Measurements from ENCODE around the gene TMEM53. TPM values are rescaled to one million over a fixed set of nuclear protein-coding genes. Genes with fewer than 3 reads are reported as not detected.
A peak's percentile ranks its signal among the peaks of the same experiment; 100 is the strongest.

Gene TMEM53
- total RNA-seq, 1 experiment from 2014 or later: 10.9 TPM

DNA sequence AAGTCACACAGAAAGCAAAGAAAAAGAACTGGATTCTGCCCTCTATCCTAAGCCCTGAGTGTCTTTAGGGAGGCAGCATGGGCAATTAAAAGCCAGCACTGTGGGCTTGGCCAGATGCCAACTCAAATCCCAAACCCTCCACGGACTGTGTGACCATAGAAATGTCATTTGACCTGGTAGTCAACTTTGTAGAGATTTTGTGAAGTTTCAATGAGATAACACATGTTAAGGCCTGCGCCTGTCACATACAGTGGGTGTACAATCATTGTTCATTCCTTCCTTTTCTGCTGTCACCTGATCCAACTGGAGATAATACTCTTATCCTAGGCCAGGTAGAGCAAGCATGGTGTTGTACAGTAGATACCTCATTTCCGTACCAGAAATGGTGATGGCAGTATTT is 54.2 kb downstream of the TMEM53 start:
- intact Hi-C loops (cut with micrococcal nuclease; ENCODE audit: unreplicated experiment): no loop called here
- peaks cover 19% of the 10 kb centered on the region for H3K4me1 Mint-ChIP-seq (ENCODE audit: low read depth, unreplicated experiment)
- no peak for DNase-seq
- no peaks in the 10 kb centered on the region for H3K36me3 Mint-ChIP-seq (ENCODE audit: insufficient read depth, unreplicated experiment)
- BruUV-seq (replicated peaks): no TSS peak
- H3K27me3 Mint-ChIP-seq (ENCODE audit: unreplicated experiment): peaks cover 94% of the 10 kb centered on the region
- no peak overlapping the region for H3K27ac Mint-ChIP-seq (ENCODE audit: unreplicated experiment)
- CTCF ChIA-PET: no interaction called here
- no peak overlapping the region for H3K4me3 Mint-ChIP-seq (ENCODE audit: low read depth, unreplicated experiment)
- TF ChIP-seq, protein P1, sequence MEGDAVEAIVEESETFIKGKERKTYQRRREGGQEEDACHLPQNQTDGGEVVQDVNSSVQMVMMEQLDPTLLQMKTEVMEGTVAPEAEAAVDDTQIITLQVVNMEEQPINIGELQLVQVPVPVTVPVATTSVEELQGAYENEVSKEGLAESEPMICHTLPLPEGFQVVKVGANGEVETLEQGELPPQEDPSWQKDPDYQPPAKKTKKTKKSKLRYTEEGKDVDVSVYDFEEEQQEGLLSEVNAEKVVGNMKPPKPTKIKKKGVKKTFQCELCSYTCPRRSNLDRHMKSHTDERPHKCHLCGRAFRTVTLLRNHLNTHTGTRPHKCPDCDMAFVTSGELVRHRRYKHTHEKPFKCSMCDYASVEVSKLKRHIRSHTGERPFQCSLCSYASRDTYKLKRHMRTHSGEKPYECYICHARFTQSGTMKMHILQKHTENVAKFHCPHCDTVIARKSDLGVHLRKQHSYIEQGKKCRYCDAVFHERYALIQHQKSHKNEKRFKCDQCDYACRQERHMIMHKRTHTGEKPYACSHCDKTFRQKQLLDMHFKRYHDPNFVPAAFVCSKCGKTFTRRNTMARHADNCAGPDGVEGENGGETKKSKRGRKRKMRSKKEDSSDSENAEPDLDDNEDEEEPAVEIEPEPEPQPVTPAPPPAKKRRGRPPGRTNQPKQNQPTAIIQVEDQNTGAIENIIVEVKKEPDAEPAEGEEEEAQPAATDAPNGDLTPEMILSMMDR (IDR thresholded peaks at IDR 0.05; ENCODE audit: unreplicated experiment): no peak
- H3K9me3 Mint-ChIP-seq (ENCODE audit: low read depth, unreplicated experiment): no peaks in the 10 kb centered on the region

DNA sequence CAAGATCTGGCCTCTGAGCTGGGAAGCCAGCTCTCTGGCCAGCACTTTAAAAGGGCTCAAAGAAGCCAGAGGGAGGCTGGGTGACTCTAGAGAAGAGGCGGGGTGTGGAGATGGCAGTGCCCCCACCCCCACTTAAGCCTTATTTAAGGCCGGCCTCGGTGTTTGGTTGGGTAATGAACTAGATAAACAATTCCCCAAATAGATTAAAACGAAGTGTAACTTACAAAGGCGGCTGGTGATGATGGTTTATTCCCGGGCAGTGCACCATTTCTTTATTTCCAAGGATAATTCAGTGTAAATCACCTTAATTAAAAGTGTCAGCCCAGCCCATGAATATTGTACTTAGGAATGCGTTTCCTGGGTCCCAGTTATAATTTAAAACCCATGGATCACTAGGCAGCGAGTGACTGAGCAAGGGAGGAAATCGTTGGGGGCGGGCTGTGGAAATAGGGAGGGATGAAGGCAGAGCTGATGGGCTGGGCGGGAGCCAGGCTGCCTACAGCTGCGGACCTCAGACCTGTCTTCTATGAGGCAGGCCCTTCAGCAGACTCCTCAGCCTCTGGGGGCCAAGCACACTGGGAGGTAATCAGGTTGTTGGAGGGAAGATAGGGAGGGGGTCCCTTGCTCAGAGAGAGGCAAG is 54.9 kb downstream of the TMEM53 start:
- Mint-ChIP-seq H3K4me1 (ENCODE audit: low read depth, unreplicated experiment) (peaks cover 19% of the 10 kb centered on the region), H3K27me3 (ENCODE audit: unreplicated experiment) (peaks cover 94% of the 10 kb centered on the region), H3K36me3 (ENCODE audit: insufficient read depth, unreplicated experiment) (no peaks in the 10 kb centered on the region), H3K27ac (ENCODE audit: unreplicated experiment) (no peak overlapping the region), H3K9me3 (ENCODE audit: low read depth, unreplicated experiment) (no peaks in the 10 kb centered on the region), H3K4me3 (ENCODE audit: low read depth, unreplicated experiment) (no peak overlapping the region)
- no TSS peak for BruUV-seq (replicated peaks)
- CTCF ChIA-PET: interaction anchor here (0.5 to 0.6 kb wide), 2 partner anchors 8 to 777 kb away, joined by 3 to 6 read pairs; no protein-coding TSS in a partner anchor
- no peak for DNase-seq
- intact Hi-C loops (cut with micrococcal nuclease; ENCODE audit: unreplicated experiment): no loop called here
- TF ChIP-seq, protein P1 (IDR thresholded peaks at IDR 0.05; ENCODE audit: unreplicated experiment): no peak

DNA sequence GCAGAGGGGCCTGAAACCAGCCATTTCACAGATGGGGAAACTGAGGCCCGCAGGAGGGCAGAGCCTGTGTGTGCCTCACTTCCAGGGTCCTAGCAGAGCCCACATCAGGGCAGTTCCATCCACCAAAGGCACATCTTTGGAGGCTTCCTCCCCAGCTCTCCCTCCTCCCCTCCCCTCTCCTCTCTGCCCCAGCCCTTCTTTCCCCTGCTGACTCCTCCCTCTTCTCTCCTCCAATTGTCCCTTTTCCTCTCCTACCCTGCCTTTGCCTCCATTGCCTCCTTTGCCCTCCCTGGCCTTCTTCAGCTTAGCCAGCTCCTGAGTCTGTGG is 56.6 kb downstream of the TMEM53 start:
- Mint-ChIP-seq H3K36me3 (ENCODE audit: insufficient read depth, unreplicated experiment) (no peaks in the 10 kb centered on the region), H3K4me3 (ENCODE audit: low read depth, unreplicated experiment) (peak overlapping the region; percentile 46), H3K27ac (ENCODE audit: unreplicated experiment) (no peak overlapping the region), H3K4me1 (ENCODE audit: low read depth, unreplicated experiment) (peaks cover 19% of the 10 kb centered on the region), H3K9me3 (ENCODE audit: low read depth, unreplicated experiment) (no peaks in the 10 kb centered on the region), H3K27me3 (ENCODE audit: unreplicated experiment) (peaks cover 84% of the 10 kb centered on the region)
- intact Hi-C loops (cut with micrococcal nuclease; ENCODE audit: unreplicated experiment): no loop called here
- no TSS peak for BruUV-seq (replicated peaks)
- CTCF ChIA-PET: no interaction called here
- no peak for DNase-seq
- TF ChIP-seq, protein P1 (IDR thresholded peaks at IDR 0.05; ENCODE audit: unreplicated experiment): no peak

DNA sequence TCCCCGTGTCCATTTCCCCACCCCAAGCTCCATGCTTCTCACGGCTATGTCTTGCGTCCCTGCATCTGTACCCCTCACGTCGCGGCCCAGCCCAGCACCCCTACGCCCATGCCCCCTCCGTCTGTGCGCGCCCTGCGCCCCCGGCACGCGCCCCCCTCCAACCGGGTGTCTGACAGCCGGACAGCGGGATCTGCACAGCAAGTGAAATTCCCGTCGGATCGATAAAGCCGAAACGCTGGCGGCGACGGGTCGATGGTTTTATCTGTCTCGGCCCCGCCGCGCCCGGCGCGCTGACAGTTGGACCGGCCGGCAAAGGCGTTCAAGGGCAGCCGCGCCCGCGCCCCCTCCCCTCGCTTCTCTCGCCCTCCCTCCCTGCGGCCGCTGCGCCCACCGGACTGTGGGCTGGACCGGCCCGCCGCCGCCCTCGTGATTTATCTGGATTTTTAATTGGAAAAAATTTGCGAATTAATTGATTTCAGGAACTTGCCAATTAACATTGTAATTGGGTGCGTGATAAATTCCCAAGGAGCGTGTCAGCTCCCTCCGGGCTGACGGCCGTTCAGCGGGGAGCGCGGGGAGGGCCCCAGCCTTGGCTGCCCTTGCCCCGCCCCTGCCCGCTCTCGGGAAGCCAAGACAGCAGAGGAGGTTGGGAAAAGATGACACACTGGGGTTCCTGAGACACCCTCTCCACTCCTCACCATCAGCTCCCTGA is 57.1 kb downstream of the TMEM53 start:
- TF ChIP-seq, protein P1 (IDR thresholded peaks at IDR 0.05; ENCODE audit: unreplicated experiment): no peak
- intact Hi-C loops (cut with micrococcal nuclease; ENCODE audit: unreplicated experiment): no loop called here
- Mint-ChIP-seq H3K4me3 (ENCODE audit: low read depth, unreplicated experiment) (peak overlapping the region; percentile 46), H3K27ac (ENCODE audit: unreplicated experiment) (no peak overlapping the region), H3K27me3 (ENCODE audit: unreplicated experiment) (peaks cover 84% of the 10 kb centered on the region), H3K4me1 (ENCODE audit: low read depth, unreplicated experiment) (peaks cover 19% of the 10 kb centered on the region), H3K9me3 (ENCODE audit: low read depth, unreplicated experiment) (no peaks in the 10 kb centered on the region), H3K36me3 (ENCODE audit: insufficient read depth, unreplicated experiment) (no peaks in the 10 kb centered on the region)
- no TSS peak for BruUV-seq (replicated peaks)
- CTCF ChIA-PET: interaction anchor here (0.5 to 0.7 kb wide), 2 partner anchors 41 to 116 kb away, joined by 4 to 6 read pairs; no protein-coding TSS in a partner anchor
- peak; percentile 29 for DNase-seq

Measured in Calu3 (cell line).